Measurements from ENCODE around the gene TAS2R31.
"Not testable (repeated sequence)": the region's sequence is repeated elsewhere in the genome, so short reads cannot be mapped to it uniquely, and the experiment has no call there.

The TAS2R31 gene

GRCh38 chr12:11031307-11031706 lies at the start of gene TAS2R31:
TAS2R31 (minus strand) TSS chr12:11031407; CDS start chr12:11031335, 72 bp downstream.
- DNase-seq: no peak

- DNase-seq: no peak
These were observed 47.0 kb upstream of the TAS2R31 start for GRCh38 chr12:11078246-11078645.

GRCh38 chr12:11075642-11076041 lies 44.4 kb upstream of the TAS2R31 start:
- no peak for DNase-seq

GRCh38 chr12:11071414-11071813 lies 40.2 kb upstream of the TAS2R31 start:
- no peak for DNase-seq

GRCh38 chr12:11070999-11071398 lies 39.8 kb upstream of the TAS2R31 start:
- DNase-seq: no peak

- no peak for DNase-seq
These were observed 38.7 kb upstream of the TAS2R31 start for GRCh38 chr12:11069854-11070365.

GRCh38 chr12:11067514-11067913 lies 36.3 kb upstream of the TAS2R31 start:
- no peak for DNase-seq

GRCh38 chr12:11062194-11062593 lies 31.0 kb upstream of the TAS2R31 start, which contains the start of gene TAS2R46:
TAS2R46 (minus strand) TSS chr12:11062294; CDS start chr12:11062294, 0 bp downstream.
- DNase-seq: not testable (repeated sequence)

- no peak for DNase-seq
These were observed 28.6 kb upstream of the TAS2R31 start for GRCh38 chr12:11059784-11060183.

- DNase-seq: no peak
These were observed 27.8 kb upstream of the TAS2R31 start for GRCh38 chr12:11059041-11059440.

GRCh38 chr12:11055306-11055705 lies 24.1 kb upstream of the TAS2R31 start:
- no peak for DNase-seq

GRCh38 chr12:11049806-11050531 lies 18.8 kb upstream of the TAS2R31 start:
- not testable (repeated sequence) for DNase-seq

GRCh38 chr12:11041366-11041765 lies 10.2 kb upstream of the TAS2R31 start:
- DNase-seq: not testable (repeated sequence)

- no peak for DNase-seq
These were observed 9.0 kb upstream of the TAS2R31 start for GRCh38 chr12:11040162-11040561.

- DNase-seq: no peak
These were observed 8.0 kb upstream of the TAS2R31 start for GRCh38 chr12:11039171-11039570.

- DNase-seq: not testable (repeated sequence)
These were observed 2.8 kb upstream of the TAS2R31 start for GRCh38 chr12:11033959-11034358.

- DNase-seq: no peak
These were observed 5.1 kb downstream of the TAS2R31 start for GRCh38 chr12:11026118-11026517.

GRCh38 chr12:11023387-11023786 lies 7.8 kb downstream of the TAS2R31 start:
- DNase-seq: no peak

- no peak for DNase-seq
These were observed 8.7 kb downstream of the TAS2R31 start, which contains the start of gene TAS2R19 for GRCh38 chr12:11022520-11022919. TAS2R19 (minus strand) TSS chr12:11022620; CDS start chr12:11022571, 49 bp downstream.

GRCh38 chr12:11016937-11017336 lies 14.3 kb downstream of the TAS2R31 start:
- no peak for DNase-seq

GRCh38 chr12:11015775-11016430 lies 15.3 kb downstream of the TAS2R31 start:
- no peak for DNase-seq

- DNase-seq: no peak
These were observed 17.0 kb downstream of the TAS2R31 start for GRCh38 chr12:11014234-11014633.

- DNase-seq: no peak
These were observed 23.6 kb downstream of the TAS2R31 start for GRCh38 chr12:11007608-11008007.

GRCh38 chr12:10998204-10998603 lies 33.0 kb downstream of the TAS2R31 start, which contains the start of gene TAS2R20:
TAS2R20 (minus strand) TSS chr12:10998304; CDS start chr12:10997875, 429 bp downstream.
- no peak for DNase-seq

Measured in amniotic stem cell (primary cell).